ENCODE results near the gene IRS2.

IRS2 gene

DNA sequence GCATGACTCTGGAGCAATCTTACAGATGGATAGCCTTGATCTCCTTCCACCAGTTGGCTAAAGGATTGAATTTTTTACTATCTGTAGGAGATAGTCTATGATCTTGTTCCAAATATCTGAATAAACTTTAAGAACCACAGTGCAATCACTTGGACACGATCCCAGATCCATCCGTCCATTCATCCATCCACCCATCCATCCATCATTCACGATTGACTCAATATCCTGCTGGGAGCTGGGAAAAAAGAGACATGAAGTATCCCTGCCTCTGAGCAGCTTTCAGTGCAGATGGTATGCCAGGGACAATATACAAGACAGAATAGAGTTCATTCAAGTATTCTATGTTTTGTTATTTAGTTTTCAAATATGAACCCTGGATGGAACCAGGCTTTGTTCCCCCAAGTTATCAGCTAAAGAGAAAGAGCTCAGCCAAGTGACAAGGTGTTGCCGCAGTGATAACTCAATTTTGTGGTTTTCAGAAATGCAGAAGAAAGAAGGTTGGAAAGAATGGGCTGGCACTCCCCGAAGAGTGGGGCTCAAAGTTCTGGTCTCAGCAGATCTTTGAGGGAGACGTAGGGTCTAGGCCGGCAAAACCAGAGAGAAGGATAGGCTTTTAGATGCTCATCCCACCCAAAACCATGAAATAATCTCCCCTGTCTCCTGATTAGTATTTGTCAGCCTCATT is 66.3 kb downstream of the IRS2 start:
- Histone ChIP-seq H3K4me3 (replicated peaks; ENCODE audit: low read depth, low read length) (no peak overlapping the region), H3K36me3 (ENCODE audit: control insufficient read depth, insufficient read depth, low read length) (no peaks in the 10 kb centered on the region), H3K27me3 (replicated peaks; ENCODE audit: control insufficient read depth, insufficient read depth, low read length) (no peaks in the 10 kb centered on the region; the same call in 1 of the 2 replicates)
- DNase-seq (ENCODE audit: extremely low read depth, insufficient read length), result no peak
- TF ChIP-seq, protein P1, sequence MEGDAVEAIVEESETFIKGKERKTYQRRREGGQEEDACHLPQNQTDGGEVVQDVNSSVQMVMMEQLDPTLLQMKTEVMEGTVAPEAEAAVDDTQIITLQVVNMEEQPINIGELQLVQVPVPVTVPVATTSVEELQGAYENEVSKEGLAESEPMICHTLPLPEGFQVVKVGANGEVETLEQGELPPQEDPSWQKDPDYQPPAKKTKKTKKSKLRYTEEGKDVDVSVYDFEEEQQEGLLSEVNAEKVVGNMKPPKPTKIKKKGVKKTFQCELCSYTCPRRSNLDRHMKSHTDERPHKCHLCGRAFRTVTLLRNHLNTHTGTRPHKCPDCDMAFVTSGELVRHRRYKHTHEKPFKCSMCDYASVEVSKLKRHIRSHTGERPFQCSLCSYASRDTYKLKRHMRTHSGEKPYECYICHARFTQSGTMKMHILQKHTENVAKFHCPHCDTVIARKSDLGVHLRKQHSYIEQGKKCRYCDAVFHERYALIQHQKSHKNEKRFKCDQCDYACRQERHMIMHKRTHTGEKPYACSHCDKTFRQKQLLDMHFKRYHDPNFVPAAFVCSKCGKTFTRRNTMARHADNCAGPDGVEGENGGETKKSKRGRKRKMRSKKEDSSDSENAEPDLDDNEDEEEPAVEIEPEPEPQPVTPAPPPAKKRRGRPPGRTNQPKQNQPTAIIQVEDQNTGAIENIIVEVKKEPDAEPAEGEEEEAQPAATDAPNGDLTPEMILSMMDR (IDR thresholded peaks at IDR 0.05; ENCODE audit: insufficient read depth, low read length, poor library complexity, severe bottlenecking), result no peak

DNA sequence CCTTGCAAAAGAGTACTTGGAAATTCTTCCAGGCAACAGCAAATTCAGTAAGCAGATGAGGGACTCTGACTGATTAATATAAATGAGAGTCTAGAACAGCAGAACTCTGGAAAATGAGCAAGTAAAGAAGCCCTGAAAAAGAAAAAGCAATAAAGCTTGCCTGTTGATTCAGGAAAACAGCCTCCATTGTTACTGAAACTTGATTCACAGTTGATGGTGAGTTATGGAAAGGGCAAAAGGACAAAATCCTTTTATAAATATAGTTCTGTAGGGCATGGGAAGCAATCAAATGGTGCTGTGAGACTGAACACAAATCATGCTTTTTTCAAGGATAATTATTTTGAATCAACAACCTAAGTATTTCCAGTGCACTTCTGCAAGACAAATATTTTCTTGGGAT is 67.7 kb downstream of the IRS2 start:
- no peak overlapping the region for H3K4me3 ChIP-seq (replicated peaks; ENCODE audit: low read depth, low read length)
- no peaks in the 10 kb centered on the region; the same call in 1 of the 2 replicates for H3K27me3 ChIP-seq (replicated peaks; ENCODE audit: control insufficient read depth, insufficient read depth, low read length)
- no peaks in the 10 kb centered on the region for H3K36me3 ChIP-seq (ENCODE audit: control insufficient read depth, insufficient read depth, low read length)
- TF ChIP-seq, protein P1 (IDR thresholded peaks at IDR 0.05; ENCODE audit: insufficient read depth, low read length, poor library complexity, severe bottlenecking), result no peak
- DNase-seq (ENCODE audit: extremely low read depth, insufficient read length), result no peak

DNA sequence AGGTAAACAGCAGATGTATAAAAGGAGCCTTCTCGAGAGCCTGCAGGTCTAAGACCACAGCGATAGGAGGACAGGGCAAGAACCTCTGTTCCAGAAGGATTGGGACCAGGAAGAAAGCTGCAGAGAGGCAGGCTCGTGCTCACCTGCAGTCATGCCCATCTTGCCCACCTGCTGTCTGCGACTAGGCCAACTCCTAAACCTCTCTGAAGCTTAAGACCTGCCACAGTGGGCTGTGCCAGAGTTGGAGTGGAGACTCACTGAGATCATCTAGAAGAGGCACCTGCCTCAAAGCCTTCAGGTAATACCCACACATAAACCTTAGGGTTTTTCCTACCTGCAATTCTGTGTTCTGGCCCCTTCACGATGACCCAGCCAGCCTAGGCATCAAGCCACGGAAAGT is 68.7 kb downstream of the IRS2 start:
- DNase-seq (ENCODE audit: extremely low read depth, insufficient read length), result no peak
- TF ChIP-seq, protein P1 (IDR thresholded peaks at IDR 0.05; ENCODE audit: insufficient read depth, low read length, poor library complexity, severe bottlenecking), result no peak
- H3K36me3 ChIP-seq (ENCODE audit: control insufficient read depth, insufficient read depth, low read length), result no peaks in the 10 kb centered on the region
- no peak overlapping the region for H3K4me3 ChIP-seq (replicated peaks; ENCODE audit: low read depth, low read length)
- no peaks in the 10 kb centered on the region; the same call in 1 of the 2 replicates for H3K27me3 ChIP-seq (replicated peaks; ENCODE audit: control insufficient read depth, insufficient read depth, low read length)

DNA sequence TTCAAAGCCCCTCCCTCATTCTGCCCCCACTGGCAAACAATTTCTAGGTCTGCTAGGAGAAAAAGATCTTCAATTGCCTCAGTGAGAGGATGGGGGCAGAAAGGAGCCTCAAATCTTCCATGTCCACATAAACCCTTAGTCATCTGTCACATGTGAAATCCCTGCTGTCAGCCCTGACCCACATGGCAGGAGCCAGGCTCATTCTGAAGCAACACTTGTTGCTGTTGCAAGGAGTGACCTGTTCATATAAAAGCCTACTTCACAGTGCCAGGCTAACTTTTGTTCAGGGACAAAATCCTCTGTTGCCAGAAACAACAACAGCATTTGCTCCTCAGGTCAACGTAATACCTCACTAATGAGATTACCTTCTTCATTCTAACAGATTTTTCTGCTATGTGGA is 70.5 kb downstream of the IRS2 start:
- TF ChIP-seq, protein P1 (IDR thresholded peaks at IDR 0.05; ENCODE audit: insufficient read depth, low read length, poor library complexity, severe bottlenecking), result no peak
- H3K36me3 ChIP-seq (ENCODE audit: control insufficient read depth, insufficient read depth, low read length), result no peaks in the 10 kb centered on the region
- H3K27me3 ChIP-seq (replicated peaks; ENCODE audit: control insufficient read depth, insufficient read depth, low read length), result no peaks in the 10 kb centered on the region
- H3K4me3 ChIP-seq (replicated peaks; ENCODE audit: low read depth, low read length), result no peak overlapping the region
- no peak for DNase-seq (ENCODE audit: extremely low read depth, insufficient read length)

DNA sequence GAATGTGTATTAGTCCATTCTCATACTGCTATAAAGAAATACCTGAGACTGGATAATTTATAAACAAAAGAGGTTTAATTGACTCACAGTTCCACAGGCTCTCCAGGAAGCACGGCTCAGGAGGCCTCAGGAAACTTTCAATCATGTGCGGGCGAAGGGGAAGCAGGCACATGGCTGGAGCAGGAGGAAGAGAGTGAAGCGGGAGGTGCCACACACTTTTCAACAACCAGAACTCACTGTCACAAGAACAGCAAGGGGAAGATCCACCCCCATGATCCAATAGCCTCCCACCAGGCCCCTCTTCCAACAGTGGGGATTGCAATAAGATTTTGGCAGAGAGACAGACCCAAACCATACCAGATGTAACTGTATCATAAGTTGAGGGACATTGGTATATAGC is 72.7 kb downstream of the IRS2 start:
- no peaks in the 10 kb centered on the region for H3K27me3 ChIP-seq (replicated peaks; ENCODE audit: control insufficient read depth, insufficient read depth, low read length)
- TF ChIP-seq, protein P1 (IDR thresholded peaks at IDR 0.05; ENCODE audit: insufficient read depth, low read length, poor library complexity, severe bottlenecking), result no peak
- no peak overlapping the region for H3K4me3 ChIP-seq (replicated peaks; ENCODE audit: low read depth, low read length)
- no peak for DNase-seq (ENCODE audit: extremely low read depth, insufficient read length)
- H3K36me3 ChIP-seq (ENCODE audit: control insufficient read depth, insufficient read depth, low read length), result no peaks in the 10 kb centered on the region

Measured in GM06990 (cell line).